Right lobe of liver (tissue), 4 donors: ENCODE data around the gene DST.

ENCODE experiments used
- CTCF ChIP-seq, 4 donors: fragments of 200-600 bp in 3 of 4; fragments of 450-650 bp in 1 of 4; IDR thresholded peaks; one replicate each; pipeline versions ENCODE4 v1.5.1 to v1.8.0; 2016 to 2022; ENCODE audit warnings: antibody characterized with exemption in 4 of 4, mild to moderate bottlenecking in 2 of 4
- POLR2A ChIP-seq: fragments of 450-650 bp; IDR thresholded peaks from one replicate; pipeline ENCODE4 v1.6.1; 2017; ENCODE audit warnings: antibody characterized with exemption, mild to moderate bottlenecking
- donor health status: DM: no; HTN: no; CAD: no.
- donor health status: DM: no; HTN: no; CAD: no.
- donor health status: DM: no; HTN: yes; CAD: no.

- TF ChIP-seq CTCF (IDR thresholded peaks at IDR 0.05) (no peak), POLR2A (no peak)
These were observed 38.5 kb downstream of the DST start for GRCh38 chr6:56604186-56604585.
